Neural cell (in vitro differentiated cells): ENCODE measurements around the gene NDST4. TPM values are rescaled to one million over a fixed set of nuclear protein-coding genes. Genes with fewer than 3 reads are reported as not detected.

ENCODE experiments used
- H2AFZ ChIP-seq: fragments of 200-600, 300-800 bp; sonication (generic), shearing (Covaris generic); 2 replicates; pipeline ENCODE4 v1.6.0; 2014; ENCODE audit warnings: low read depth, mild to moderate bottlenecking, antibody characterized with exemption, low read length, moderate library complexity
- H3F3A ChIP-seq: fragments of 200-600 bp; shearing (Covaris generic); 2 replicates; pipeline ENCODE4 v1.6.1; 2016; ENCODE audit warnings: mild to moderate bottlenecking, moderate library complexity, mixed read lengths, antibody characterized with exemption, low read length; ENCODE audit not compliant: insufficient read depth, poor library complexity, severe bottlenecking
- H3K27ac ChIP-seq: fragments of 200-600, 300-800 bp; sonication (generic), shearing (Covaris generic); 2 replicates; pipeline ENCODE4 v1.5.1; 2014; ENCODE audit warnings: mild to moderate bottlenecking, low read length, moderate library complexity
- H3K27me3 ChIP-seq: fragments of 300-800, 200-600 bp; sonication (generic), shearing (Covaris generic); 2 replicates; pipeline ENCODE4 v1.6.0; 2014; ENCODE audit warnings: mild to moderate bottlenecking, low read depth, low read length, moderate library complexity; ENCODE audit not compliant: insufficient read depth
- H3K36me3 ChIP-seq: fragments of 300-800, 200-600 bp; sonication (generic), shearing (Covaris generic); 2 replicates; pipeline ENCODE4 v1.5.1; 2014; ENCODE audit warnings: mild to moderate bottlenecking, antibody characterized with exemption, low read length, moderate library complexity; ENCODE audit not compliant: insufficient read depth
- H3K4me2 ChIP-seq: fragments of 300-800, 200-600 bp; sonication (generic), shearing (Covaris generic); 2 replicates; pipeline ENCODE4 v1.6.0; 2014; ENCODE audit warnings: mild to moderate bottlenecking, low read length
- H3K4me3 ChIP-seq: fragments of 300-800, 200-600 bp; sonication (generic), shearing (Covaris generic); 2 replicates; pipeline ENCODE4 v1.5.1; 2014; ENCODE audit warnings: mild to moderate bottlenecking, low read length, moderate library complexity
- H3K79me2 ChIP-seq: fragments of 200-600 bp; shearing (Covaris generic); replicated peaks from 2 replicates; pipeline ENCODE4 v1.6.0; 2014; ENCODE audit warnings: mild to moderate bottlenecking, low read length, moderate library complexity; ENCODE audit not compliant: insufficient read depth
- H3K9ac ChIP-seq: fragments of 300-800, 200-600 bp; sonication (generic), shearing (Covaris generic); 2 replicates; pipeline ENCODE4 v1.6.1; 2016; ENCODE audit warnings: mild to moderate bottlenecking, low read length, mixed read lengths
- H3K9me2 ChIP-seq: fragments of 200-600 bp; shearing (Covaris generic); 2 replicates; pipeline ENCODE4 v1.6.1; 2016; ENCODE audit warnings: mild to moderate bottlenecking, low read length, mixed read lengths; ENCODE audit not compliant: insufficient read depth
- H3K9me3 ChIP-seq: fragments of 200-600, 300-800 bp; sonication (generic), shearing (Covaris generic); 2 replicates; pipeline ENCODE4 v1.6.1; 2016; ENCODE audit warnings: mild to moderate bottlenecking, mixed run types, low read length, moderate library complexity, mixed read lengths
- H4K20me1 ChIP-seq: fragments of 200-600 bp; shearing (Covaris generic); 2 replicates; pipeline ENCODE4 v1.6.1; 2016; ENCODE audit warnings: mild to moderate bottlenecking, mixed run types; ENCODE audit not compliant: insufficient read depth
- CTCF ChIP-seq: fragments of 450-650 bp; IDR thresholded peaks from 2 replicates; pipeline ENCODE4 v1.5.1; 2014; ENCODE audit warnings: antibody characterized with exemption, mild to moderate bottlenecking, moderate library complexity; ENCODE audit not compliant: poor library complexity, severe bottlenecking
- EP300 ChIP-seq: fragments of 450-650 bp; conservative IDR thresholded peaks from 2 replicates; pipeline ENCODE4 v1.6.1; 2014; ENCODE audit warnings: antibody characterized with exemption, mild to moderate bottlenecking, moderate library complexity; ENCODE audit not compliant: poor library complexity, severe bottlenecking
- EZH2 ChIP-seq: fragments of 200-600, 300-800 bp; shearing (Covaris generic), sonication (generic); IDR thresholded peaks from 2 replicates; pipeline ENCODE4 v1.6.1; 2014; ENCODE audit warnings: antibody characterized with exemption, low read length, borderline replicate concordance, mild to moderate bottlenecking; ENCODE audit not compliant: insufficient read depth, poor library complexity, severe bottlenecking
- MXI1 ChIP-seq: fragments of 450-650 bp; conservative IDR thresholded peaks from 2 replicates; pipeline ENCODE4 v1.6.1; 2014; ENCODE audit warnings: antibody characterized with exemption, mild to moderate bottlenecking; ENCODE audit not compliant: poor library complexity, severe bottlenecking
- POLR2AphosphoS5 ChIP-seq: IDR thresholded peaks from 2 replicates; pipeline ENCODE4 v1.6.1; 2012
- RAD21 ChIP-seq: fragments of 450-650 bp; conservative IDR thresholded peaks from 2 replicates; pipeline ENCODE4 v1.6.1; 2014; ENCODE audit warnings: antibody characterized with exemption, mild to moderate bottlenecking, moderate library complexity
- REST ChIP-seq: IDR thresholded peaks from 2 replicates; pipeline ENCODE4 v1.6.1; 2012; ENCODE audit warnings: borderline replicate concordance
- SMC3 ChIP-seq: fragments of 450-650 bp; conservative IDR thresholded peaks from 2 replicates; pipeline ENCODE4 v1.6.1; 2014; ENCODE audit warnings: antibody characterized with exemption, mild to moderate bottlenecking, moderate library complexity; ENCODE audit not compliant: poor library complexity
- TAF1 ChIP-seq: IDR thresholded peaks from 2 replicates; pipeline ENCODE4 v1.6.1; 2012; ENCODE audit warnings: low read depth
- polyA plus RNA-seq: library from polyadenylated mRNA; depleted of rRNA; stranded (reverse); fragments of >200 nt; gene quantifications from 2 replicates; pipeline ENCODE4 v1.2.3, GENCODE V29; 2014

Gene NDST4
- polyA plus RNA-seq, 1 donor from 2014 or later, result 1.3 TPM

GRCh38 chr4:115110191-115111181 lies 2.9 kb downstream of the NDST4 start:
- peaks cover 10% of the 10 kb centered on the region for H3K79me2 ChIP-seq
- TF ChIP-seq EZH2 (no peak), CTCF (no peak), RAD21 (no peak), EP300 (no peak), REST (no peak), MXI1 (no peak), SMC3 (no peak), TAF1 (no peak), POLR2AphosphoS5 (no peak)
- no peaks in the 10 kb centered on the region for H3F3A ChIP-seq
- H3K4me3 ChIP-seq, result peak overlapping the region; percentile 32
- no peak overlapping the region for H3K9ac ChIP-seq
- no peak overlapping the region for H3K4me2 ChIP-seq
- no peaks in the 10 kb centered on the region for H3K9me2 ChIP-seq
- H2AFZ ChIP-seq, result no peak overlapping the region
- no peak overlapping the region for H3K27ac ChIP-seq
- no peaks in the 10 kb centered on the region for H4K20me1 ChIP-seq
- no peaks in the 10 kb centered on the region for H3K36me3 ChIP-seq
- no peaks in the 10 kb centered on the region for H3K27me3 ChIP-seq
- no peaks in the 10 kb centered on the region for H3K9me3 ChIP-seq

DNA sequence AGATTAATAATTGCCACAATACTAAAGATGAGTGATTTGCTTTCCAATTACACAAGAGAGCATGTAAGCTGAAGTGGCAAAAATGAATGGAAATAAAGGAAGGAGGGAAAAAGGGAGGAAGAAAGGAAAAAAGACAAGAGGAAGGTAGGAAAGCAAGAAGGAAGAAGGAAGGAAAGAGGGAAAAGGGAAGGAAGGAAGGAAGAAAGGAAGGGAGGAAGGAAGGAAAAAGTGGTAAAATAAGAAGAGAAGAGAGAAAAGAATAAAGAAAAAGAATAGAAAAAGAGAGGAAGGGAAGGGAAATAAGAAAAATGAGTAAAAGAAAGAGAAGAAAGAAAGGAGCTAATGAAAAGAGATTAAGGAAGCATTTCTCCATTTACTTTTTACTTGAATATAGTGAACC lies 4.6 kb downstream of the NDST4 start:
- Histone ChIP-seq H3K79me2 (peaks cover 10% of the 10 kb centered on the region), H3K36me3 (no peaks in the 10 kb centered on the region), H3K9me2 (no peaks in the 10 kb centered on the region), H3K4me3 (no peak overlapping the region), H2AFZ (no peak overlapping the region), H3K27me3 (no peaks in the 10 kb centered on the region), H3F3A (no peaks in the 10 kb centered on the region), H3K27ac (no peak overlapping the region), H3K4me2 (no peak overlapping the region), H3K9me3 (no peaks in the 10 kb centered on the region), H3K9ac (no peak overlapping the region), H4K20me1 (no peaks in the 10 kb centered on the region)
- TF ChIP-seq EP300 (no peak), MXI1 (no peak), POLR2AphosphoS5 (no peak), EZH2 (no peak), SMC3 (no peak), CTCF (no peak), RAD21 (no peak), TAF1 (no peak), REST (no peak)
